ENCODE measurements around the gene SYTL3.
"Not testable (repeated sequence)": the region's sequence is repeated elsewhere in the genome, so short reads cannot be mapped to it uniquely, and the experiment has no call there.

Gene SYTL3

GRCh38 chr6:158631678-158632537 is 17.9 kb upstream of the SYTL3 start:
- H3K9ac ChIP-seq = no peak overlapping the region
- no peak overlapping the region for H3K4me2 ChIP-seq (ENCODE audit: low read length)
- H3K4me3 ChIP-seq (ENCODE audit: low read depth, low read length) = no peak overlapping the region
- no peak for TF ChIP-seq CTCF (IDR thresholded peaks at IDR 0.05)
- peaks cover 13% of the 10 kb centered on the region for H3K4me1 ChIP-seq
- H3K36me3 ChIP-seq (ENCODE audit: control insufficient read depth, insufficient read depth, low read length) = no peaks in the 10 kb centered on the region
- H3K9me3 ChIP-seq (ENCODE audit: control insufficient read depth, low read length) = no peaks in the 10 kb centered on the region
- H3K79me2 ChIP-seq = peaks cover 2% of the 10 kb centered on the region
- no peaks in the 10 kb centered on the region for H3K27me3 ChIP-seq (ENCODE audit: control insufficient read depth, insufficient read depth, low read length)
- H2AFZ ChIP-seq = no peak overlapping the region
- peak overlapping the region; percentile 53 for H3K27ac ChIP-seq

GRCh38 chr6:158632538-158633119 is 17.2 kb upstream of the SYTL3 start:
- not testable (repeated sequence) for H3K27me3 ChIP-seq (ENCODE audit: control insufficient read depth, insufficient read depth, low read length); H3K36me3 ChIP-seq (ENCODE audit: control insufficient read depth, insufficient read depth, low read length); H3K9me3 ChIP-seq (ENCODE audit: control insufficient read depth, low read length); H2AFZ ChIP-seq; H3K27ac ChIP-seq; H3K4me2 ChIP-seq (ENCODE audit: low read length); H3K9ac ChIP-seq; H3K4me3 ChIP-seq (ENCODE audit: low read depth, low read length); H3K79me2 ChIP-seq
- H3K4me1 ChIP-seq = peaks cover 13% of the 10 kb centered on the region

- no peaks in the 10 kb centered on the region for H3K27me3 ChIP-seq (ENCODE audit: control insufficient read depth, insufficient read depth, low read length)
- no peaks in the 10 kb centered on the region for H3K36me3 ChIP-seq (ENCODE audit: control insufficient read depth, insufficient read depth, low read length)
- no peak overlapping the region for H3K4me2 ChIP-seq (ENCODE audit: low read length)
- TF ChIP-seq CTCF (IDR thresholded peaks at IDR 0.05) = no peak
- H2AFZ ChIP-seq = no peak overlapping the region
- no peak overlapping the region for H3K27ac ChIP-seq
- H3K4me3 ChIP-seq (ENCODE audit: low read depth, low read length) = no peak overlapping the region
- no peaks in the 10 kb centered on the region for H3K9me3 ChIP-seq (ENCODE audit: control insufficient read depth, low read length)
- peaks cover 2% of the 10 kb centered on the region for H3K79me2 ChIP-seq
- peaks cover 12% of the 10 kb centered on the region for H3K4me1 ChIP-seq
- no peak overlapping the region for H3K9ac ChIP-seq
Measured at GRCh38 chr6:158633127-158633526, 16.7 kb upstream of the SYTL3 start.

GRCh38 chr6:158634695-158635426 is 15.0 kb upstream of the SYTL3 start:
- no peak for TF ChIP-seq CTCF (IDR thresholded peaks at IDR 0.05)
- H3K9me3 ChIP-seq (ENCODE audit: control insufficient read depth, low read length) = no peaks in the 10 kb centered on the region
- no peaks in the 10 kb centered on the region for H3K36me3 ChIP-seq (ENCODE audit: control insufficient read depth, insufficient read depth, low read length)
- H3K9ac ChIP-seq = no peak overlapping the region
- no peaks in the 10 kb centered on the region for H3K4me1 ChIP-seq
- H3K27ac ChIP-seq = no peak overlapping the region
- peaks cover 12% of the 10 kb centered on the region for H3K79me2 ChIP-seq
- H3K4me3 ChIP-seq (ENCODE audit: low read depth, low read length) = no peak overlapping the region
- no peaks in the 10 kb centered on the region for H3K27me3 ChIP-seq (ENCODE audit: control insufficient read depth, insufficient read depth, low read length)
- no peak overlapping the region for H2AFZ ChIP-seq
- no peak overlapping the region for H3K4me2 ChIP-seq (ENCODE audit: low read length)

- no peaks in the 10 kb centered on the region for H3K4me1 ChIP-seq
- no peak overlapping the region for H3K4me3 ChIP-seq (ENCODE audit: low read depth, low read length)
- no peaks in the 10 kb centered on the region for H3K27me3 ChIP-seq (ENCODE audit: control insufficient read depth, insufficient read depth, low read length)
- peaks cover 19% of the 10 kb centered on the region for H3K79me2 ChIP-seq
- H2AFZ ChIP-seq = no peak overlapping the region
- no peak overlapping the region for H3K9ac ChIP-seq
- no peaks in the 10 kb centered on the region for H3K9me3 ChIP-seq (ENCODE audit: control insufficient read depth, low read length)
- H3K27ac ChIP-seq = no peak overlapping the region
- no peak overlapping the region for H3K4me2 ChIP-seq (ENCODE audit: low read length)
- no peak for TF ChIP-seq CTCF (IDR thresholded peaks at IDR 0.05)
- H3K36me3 ChIP-seq (ENCODE audit: control insufficient read depth, insufficient read depth, low read length) = no peaks in the 10 kb centered on the region
Measured at GRCh38 chr6:158635427-158636073, 14.3 kb upstream of the SYTL3 start.
